ENCODE data around the gene HPS4.

The HPS4 gene

DNA sequence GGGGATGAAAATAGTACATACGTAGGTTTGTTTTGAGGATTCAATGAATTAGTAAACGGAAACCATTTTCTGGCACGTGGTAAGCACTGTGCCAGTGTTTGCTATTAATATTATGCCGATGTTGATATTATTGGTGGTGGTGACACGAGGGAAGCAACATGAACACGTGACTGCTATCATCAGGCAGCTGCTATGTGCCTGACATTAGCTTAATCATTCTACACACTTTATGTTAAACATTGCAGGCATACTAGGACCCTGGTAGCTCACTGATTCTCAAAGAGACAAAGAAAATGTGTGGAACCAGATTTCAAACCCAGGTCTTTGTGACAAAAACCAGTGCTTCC lies 750 bp upstream of the HPS4 start:
- Histone ChIP-seq H3K36me3 (ENCODE audit: control insufficient read depth, insufficient read depth, low read length) (peaks cover 14% of the 10 kb centered on the region), H3K4me3 (ENCODE audit: insufficient read depth, low read depth, low read length, poor library complexity, severe bottlenecking) (peak overlapping the region; percentile 75), H3K4me1 (ENCODE audit: control insufficient read depth, insufficient read depth, low read length, poor library complexity, severe bottlenecking) (peaks cover 41% of the 10 kb centered on the region), H3K27ac (ENCODE audit: insufficient read depth, low read length, poor library complexity, severe bottlenecking) (peak overlapping the region; percentile 87), H3K9me3 (ENCODE audit: control insufficient read depth, low read length) (no peaks in the 10 kb centered on the region), H3K27me3 (replicated peaks; ENCODE audit: control insufficient read depth, insufficient read depth, low read length, poor library complexity, severe bottlenecking) (no peaks in the 10 kb centered on the region)
- DNase-seq, result peak in 2 of 3 donors; percentile 8 to 13

DNA sequence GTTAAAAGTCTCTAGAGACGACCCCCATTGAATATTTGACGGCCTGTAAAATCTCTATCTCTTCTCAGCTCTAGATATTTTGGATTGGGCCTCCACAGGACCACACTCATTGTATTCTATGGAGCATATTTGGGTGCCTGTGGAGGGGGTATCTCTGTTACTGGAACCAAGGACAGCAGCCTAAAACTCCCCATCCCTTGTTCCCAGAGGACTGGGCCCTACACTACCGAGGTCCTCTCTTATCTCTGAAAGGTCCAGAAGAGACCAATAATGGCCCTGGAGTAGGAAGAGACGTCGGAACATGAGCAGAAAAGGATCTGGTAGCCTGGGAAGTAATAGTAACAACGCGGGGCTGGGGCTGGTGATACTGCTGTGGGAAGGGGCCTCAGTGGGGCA lies 542 bp downstream of the HPS4 start:
- no peak for DNase-seq
- no peaks in the 10 kb centered on the region for H3K9me3 ChIP-seq (ENCODE audit: control insufficient read depth, low read length)
- peak overlapping the region; percentile 75 for H3K4me3 ChIP-seq (ENCODE audit: insufficient read depth, low read depth, low read length, poor library complexity, severe bottlenecking)
- peaks cover 2% of the 10 kb centered on the region for H3K36me3 ChIP-seq (ENCODE audit: control insufficient read depth, insufficient read depth, low read length)
- H3K27ac ChIP-seq (ENCODE audit: insufficient read depth, low read length, poor library complexity, severe bottlenecking), result peak overlapping the region; percentile 87
- H3K27me3 ChIP-seq (replicated peaks; ENCODE audit: control insufficient read depth, insufficient read depth, low read length, poor library complexity, severe bottlenecking), result no peaks in the 10 kb centered on the region
- peaks cover 43% of the 10 kb centered on the region for H3K4me1 ChIP-seq (ENCODE audit: control insufficient read depth, insufficient read depth, low read length, poor library complexity, severe bottlenecking)

DNA sequence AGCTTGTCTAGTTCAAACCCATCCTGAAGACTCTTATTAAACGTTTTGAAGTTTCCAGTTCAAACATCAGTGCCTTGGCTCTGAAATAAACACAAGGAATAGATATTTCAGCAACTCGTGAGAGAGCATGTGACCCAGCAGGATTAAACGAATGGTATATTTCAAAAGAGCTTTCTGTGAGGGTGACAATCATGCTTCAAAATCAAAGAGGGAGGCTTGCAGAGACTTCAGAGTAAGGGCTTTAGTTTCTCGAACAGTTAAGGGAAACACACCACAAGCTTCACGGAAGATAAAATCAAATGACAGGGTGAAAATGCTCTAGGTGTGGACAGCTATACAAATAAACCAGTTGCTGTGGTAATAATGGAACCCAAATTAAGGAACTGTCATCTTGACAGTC lies 1.4 kb downstream of the HPS4 start:
- Histone ChIP-seq H3K27ac (ENCODE audit: insufficient read depth, low read length, poor library complexity, severe bottlenecking) (no peak overlapping the region), H3K36me3 (ENCODE audit: control insufficient read depth, insufficient read depth, low read length) (peaks cover 7% of the 10 kb centered on the region)
- no peak for DNase-seq

DNA sequence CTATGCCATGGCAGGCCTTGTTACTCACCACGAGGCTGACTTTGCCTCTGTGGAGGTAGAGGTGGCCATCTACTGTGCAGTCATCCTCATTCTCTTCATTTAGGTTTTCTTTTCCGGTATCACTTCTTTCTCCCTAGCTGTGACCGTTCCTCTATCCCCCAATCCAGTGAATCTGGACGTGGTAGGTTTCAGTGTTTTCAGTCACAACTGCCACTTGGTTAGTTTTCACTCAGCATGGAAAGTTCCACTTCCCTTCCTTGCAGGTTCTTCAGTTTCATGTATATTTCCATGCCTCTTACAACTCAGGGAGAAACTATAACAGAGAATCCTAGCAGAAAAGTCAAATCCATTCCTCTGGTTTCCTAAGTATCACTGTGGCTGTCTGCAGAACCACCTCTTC lies 1.9 kb downstream of the HPS4 start:
- Histone ChIP-seq H3K4me3 (ENCODE audit: insufficient read depth, low read depth, low read length, poor library complexity, severe bottlenecking) (no peak overlapping the region), H3K27ac (ENCODE audit: insufficient read depth, low read length, poor library complexity, severe bottlenecking) (no peak overlapping the region), H3K4me1 (ENCODE audit: control insufficient read depth, insufficient read depth, low read length, poor library complexity, severe bottlenecking) (peaks cover 43% of the 10 kb centered on the region), H3K27me3 (replicated peaks; ENCODE audit: control insufficient read depth, insufficient read depth, low read length, poor library complexity, severe bottlenecking) (no peaks in the 10 kb centered on the region), H3K36me3 (ENCODE audit: control insufficient read depth, insufficient read depth, low read length) (peaks cover 12% of the 10 kb centered on the region), H3K9me3 (ENCODE audit: control insufficient read depth, low read length) (no peaks in the 10 kb centered on the region)
- no peak for DNase-seq

More for the DNA sequence above, 1.4 kb downstream of the HPS4 start:
- H3K4me1 ChIP-seq (ENCODE audit: control insufficient read depth, insufficient read depth, low read length, poor library complexity, severe bottlenecking), result peaks cover 43% of the 10 kb centered on the region
- no peak overlapping the region for H3K4me3 ChIP-seq (ENCODE audit: insufficient read depth, low read depth, low read length, poor library complexity, severe bottlenecking)
- H3K27me3 ChIP-seq (replicated peaks; ENCODE audit: control insufficient read depth, insufficient read depth, low read length, poor library complexity, severe bottlenecking), result no peaks in the 10 kb centered on the region
- no peaks in the 10 kb centered on the region for H3K9me3 ChIP-seq (ENCODE audit: control insufficient read depth, low read length)

DNA sequence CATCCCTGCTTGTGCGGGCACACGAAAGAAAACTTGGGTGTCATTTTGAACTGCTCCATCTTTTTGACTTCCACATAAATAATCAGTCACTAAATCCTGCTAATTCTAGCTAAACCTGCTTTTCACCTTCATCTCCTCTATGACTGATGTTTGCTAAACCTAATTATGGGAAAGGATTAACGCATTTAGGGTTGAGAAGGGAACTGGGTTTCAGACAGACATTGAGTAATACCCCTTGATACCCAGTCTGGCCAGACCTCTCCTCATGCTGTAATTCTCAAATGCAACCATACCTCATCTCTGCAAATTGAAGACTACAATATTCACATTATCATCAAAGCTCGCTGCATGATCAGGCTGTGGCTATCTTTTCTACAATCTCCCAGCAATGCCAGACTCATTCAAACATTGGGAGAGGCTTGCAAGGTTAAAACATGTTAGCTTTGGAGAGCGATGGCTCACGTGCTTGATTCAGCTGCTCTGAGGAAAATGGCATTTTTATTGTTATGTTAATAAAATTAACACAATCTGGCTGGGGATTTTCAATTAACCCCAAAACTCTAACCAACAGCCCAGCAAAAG lies 2.4 kb downstream of the HPS4 start:
- no peak for DNase-seq
- H3K36me3 ChIP-seq (ENCODE audit: control insufficient read depth, insufficient read depth, low read length), result peaks cover 17% of the 10 kb centered on the region
- H3K4me3 ChIP-seq (ENCODE audit: insufficient read depth, low read depth, low read length, poor library complexity, severe bottlenecking), result no peak overlapping the region
- peaks cover 43% of the 10 kb centered on the region for H3K4me1 ChIP-seq (ENCODE audit: control insufficient read depth, insufficient read depth, low read length, poor library complexity, severe bottlenecking)
- H3K27me3 ChIP-seq (replicated peaks; ENCODE audit: control insufficient read depth, insufficient read depth, low read length, poor library complexity, severe bottlenecking), result no peaks in the 10 kb centered on the region
- H3K9me3 ChIP-seq (ENCODE audit: control insufficient read depth, low read length), result no peaks in the 10 kb centered on the region
- H3K27ac ChIP-seq (ENCODE audit: insufficient read depth, low read length, poor library complexity, severe bottlenecking), result no peak overlapping the region

DNA sequence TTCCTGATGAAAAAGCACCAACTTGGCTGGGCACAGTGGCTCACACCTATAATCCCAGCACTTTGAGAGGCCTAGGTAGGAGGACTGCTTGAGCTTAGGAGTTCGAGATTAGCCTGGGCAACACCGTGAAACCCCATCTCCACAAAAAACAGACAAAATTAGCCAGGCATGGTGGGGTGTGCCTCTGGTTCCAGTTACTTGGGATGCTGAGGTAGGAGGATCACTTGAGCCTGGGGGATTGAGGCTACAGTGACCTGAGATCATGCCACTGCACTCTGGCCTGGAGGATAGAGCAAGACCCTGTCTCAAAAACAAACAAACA lies 3.0 kb downstream of the HPS4 start:
- no peaks in the 10 kb centered on the region for H3K27me3 ChIP-seq (replicated peaks; ENCODE audit: control insufficient read depth, insufficient read depth, low read length, poor library complexity, severe bottlenecking)
- DNase-seq, result no peak
- no peak overlapping the region for H3K4me3 ChIP-seq (ENCODE audit: insufficient read depth, low read depth, low read length, poor library complexity, severe bottlenecking)
- H3K9me3 ChIP-seq (ENCODE audit: control insufficient read depth, low read length), result no peaks in the 10 kb centered on the region
- H3K4me1 ChIP-seq (ENCODE audit: control insufficient read depth, insufficient read depth, low read length, poor library complexity, severe bottlenecking), result peaks cover 43% of the 10 kb centered on the region
- no peak overlapping the region for H3K27ac ChIP-seq (ENCODE audit: insufficient read depth, low read length, poor library complexity, severe bottlenecking)
- peaks cover 20% of the 10 kb centered on the region for H3K36me3 ChIP-seq (ENCODE audit: control insufficient read depth, insufficient read depth, low read length)

DNA sequence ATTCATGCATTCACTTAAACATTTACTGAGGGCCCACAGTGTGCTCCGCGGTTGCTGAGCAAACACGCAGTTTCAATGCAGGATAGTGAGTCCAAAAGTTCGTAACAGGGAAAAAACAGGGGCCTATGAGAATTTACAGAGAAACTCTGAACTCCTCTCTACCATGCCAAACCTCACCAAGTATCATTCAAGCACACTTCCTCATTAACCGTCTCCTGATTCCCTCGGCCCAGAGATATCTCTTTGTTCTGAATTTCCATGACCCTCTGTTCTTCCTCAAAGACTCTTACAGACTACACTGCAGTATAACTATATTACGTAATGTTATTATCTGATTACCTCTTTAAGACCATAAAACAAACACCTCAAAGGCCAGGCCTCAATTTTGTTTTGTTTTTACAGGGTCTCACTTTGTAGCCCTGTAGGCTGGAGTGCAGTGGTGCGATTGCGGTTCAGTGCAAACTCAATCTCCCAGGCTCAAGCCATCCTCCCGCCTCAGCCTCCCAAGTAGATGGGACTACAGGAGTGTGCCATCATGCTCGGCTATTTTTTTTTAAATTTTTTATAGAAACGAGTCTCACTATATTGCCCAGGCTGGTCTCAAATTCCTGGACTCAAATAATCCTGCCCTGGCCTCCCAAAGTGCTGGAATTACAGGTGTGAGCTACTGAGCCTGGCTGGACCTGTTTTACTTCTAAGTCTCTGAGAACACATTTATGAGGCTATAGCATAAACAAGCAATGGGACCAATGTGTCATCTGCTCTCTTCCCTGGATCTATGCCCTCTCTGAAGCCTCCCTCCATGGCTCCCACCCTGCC lies 3.6 kb downstream of the HPS4 start:
- Histone ChIP-seq H3K27ac (ENCODE audit: insufficient read depth, low read length, poor library complexity, severe bottlenecking) (no peak overlapping the region), H3K27me3 (replicated peaks; ENCODE audit: control insufficient read depth, insufficient read depth, low read length, poor library complexity, severe bottlenecking) (no peaks in the 10 kb centered on the region), H3K36me3 (ENCODE audit: control insufficient read depth, insufficient read depth, low read length) (peaks cover 20% of the 10 kb centered on the region), H3K9me3 (ENCODE audit: control insufficient read depth, low read length) (no peaks in the 10 kb centered on the region), H3K4me3 (ENCODE audit: insufficient read depth, low read depth, low read length, poor library complexity, severe bottlenecking) (peak overlapping the region; percentile 22), H3K4me1 (ENCODE audit: control insufficient read depth, insufficient read depth, low read length, poor library complexity, severe bottlenecking) (peaks cover 43% of the 10 kb centered on the region)
- DNase-seq, result no peak

DNA sequence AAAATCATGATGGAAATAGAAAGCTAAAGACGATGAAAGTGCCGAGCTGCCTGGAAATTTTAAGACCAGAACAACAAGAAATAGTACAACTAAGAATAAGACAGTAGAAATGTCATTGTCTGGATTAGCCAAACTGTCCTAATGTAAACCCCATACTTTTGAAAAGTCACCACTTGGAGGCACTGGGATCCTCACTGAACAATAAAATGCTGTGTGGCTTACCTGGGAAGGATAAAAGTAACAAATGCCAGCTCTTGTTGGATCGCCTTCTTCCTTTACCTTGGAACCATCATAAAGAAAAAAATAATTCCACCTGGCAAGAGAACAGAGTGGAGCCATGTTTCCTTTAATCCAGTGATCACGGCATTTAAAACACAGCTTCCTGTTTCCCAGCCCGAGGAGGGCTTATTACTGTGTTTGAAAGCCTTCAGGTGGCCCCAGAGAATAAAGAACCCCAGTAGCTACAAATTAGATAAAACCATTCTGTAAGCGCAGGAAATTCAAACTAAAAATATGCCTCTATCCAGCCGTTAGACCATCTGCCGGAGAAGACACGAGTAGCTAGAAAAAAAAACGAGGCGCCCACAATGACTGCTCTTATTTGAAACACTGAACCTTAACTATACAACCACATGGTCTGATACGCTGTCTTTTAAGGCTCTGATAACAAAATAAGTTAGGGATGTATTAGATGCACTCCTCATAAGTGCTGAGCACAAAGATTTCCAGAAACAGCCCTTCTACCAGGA lies 4.4 kb downstream of the HPS4 start:
- Histone ChIP-seq H3K9me3 (ENCODE audit: control insufficient read depth, low read length) (no peaks in the 10 kb centered on the region), H3K36me3 (ENCODE audit: control insufficient read depth, insufficient read depth, low read length) (peaks cover 20% of the 10 kb centered on the region), H3K27ac (ENCODE audit: insufficient read depth, low read length, poor library complexity, severe bottlenecking) (no peak overlapping the region), H3K4me1 (ENCODE audit: control insufficient read depth, insufficient read depth, low read length, poor library complexity, severe bottlenecking) (peaks cover 35% of the 10 kb centered on the region), H3K27me3 (replicated peaks; ENCODE audit: control insufficient read depth, insufficient read depth, low read length, poor library complexity, severe bottlenecking) (no peaks in the 10 kb centered on the region), H3K4me3 (ENCODE audit: insufficient read depth, low read depth, low read length, poor library complexity, severe bottlenecking) (peak overlapping the region; percentile 22)
- DNase-seq, result no peak

DNA sequence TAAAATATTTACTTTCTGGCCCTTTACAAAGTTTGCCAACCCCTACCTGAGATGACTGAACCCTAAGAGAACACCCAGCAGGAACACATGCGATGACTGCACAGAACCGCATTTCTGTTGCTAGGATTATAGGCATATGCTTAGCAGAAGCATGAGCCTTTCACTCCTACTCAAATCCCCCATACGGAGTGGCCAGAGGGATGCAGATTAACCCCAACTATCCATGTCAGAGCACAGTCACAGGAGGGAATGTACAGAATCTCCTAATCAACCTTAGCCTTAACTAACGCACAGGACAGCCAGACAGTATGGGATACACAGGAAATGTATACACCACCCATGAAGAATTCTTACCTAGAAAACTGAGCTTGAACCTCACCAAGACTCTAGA lies 6.2 kb downstream of the HPS4 start:
- no peak overlapping the region for H3K27ac ChIP-seq (ENCODE audit: insufficient read depth, low read length, poor library complexity, severe bottlenecking)
- H3K9me3 ChIP-seq (ENCODE audit: control insufficient read depth, low read length), result no peaks in the 10 kb centered on the region
- H3K27me3 ChIP-seq (replicated peaks; ENCODE audit: control insufficient read depth, insufficient read depth, low read length, poor library complexity, severe bottlenecking), result no peaks in the 10 kb centered on the region
- no peak overlapping the region for H3K4me3 ChIP-seq (ENCODE audit: insufficient read depth, low read depth, low read length, poor library complexity, severe bottlenecking)
- H3K36me3 ChIP-seq (ENCODE audit: control insufficient read depth, insufficient read depth, low read length), result peaks cover 27% of the 10 kb centered on the region
- DNase-seq, result no peak
- H3K4me1 ChIP-seq (ENCODE audit: control insufficient read depth, insufficient read depth, low read length, poor library complexity, severe bottlenecking), result peaks cover 29% of the 10 kb centered on the region

DNA sequence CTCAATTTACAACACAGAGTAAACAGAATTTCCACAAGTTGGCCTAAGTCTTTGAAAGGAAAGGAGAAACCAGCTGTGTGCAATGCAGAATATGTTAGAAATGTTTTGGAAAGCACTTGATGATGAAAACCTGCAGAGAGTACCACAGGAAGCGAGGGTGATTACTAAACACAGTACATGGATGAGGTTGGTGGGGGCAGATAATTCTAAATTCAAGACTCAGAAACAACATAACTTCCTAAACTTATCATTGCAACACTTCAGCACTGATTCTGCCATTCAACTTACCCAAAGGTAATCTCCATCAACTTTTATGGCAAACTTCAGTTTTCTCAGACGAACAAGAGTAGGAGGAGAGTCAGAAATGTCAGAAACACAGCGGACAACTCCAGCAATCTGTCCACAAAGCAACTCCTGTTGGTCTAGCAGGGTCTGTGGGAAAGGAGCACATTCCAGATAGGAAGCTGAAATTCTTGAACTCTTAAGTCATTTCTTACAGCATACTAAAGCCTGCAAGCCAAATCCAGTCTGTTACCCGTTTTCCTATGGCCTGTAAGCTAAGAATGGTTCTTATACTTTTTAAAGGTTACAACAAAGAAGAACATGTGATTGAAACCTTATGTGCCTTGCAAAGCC lies 6.8 kb downstream of the HPS4 start:
- Histone ChIP-seq H3K9me3 (ENCODE audit: control insufficient read depth, low read length) (no peaks in the 10 kb centered on the region), H3K4me1 (ENCODE audit: control insufficient read depth, insufficient read depth, low read length, poor library complexity, severe bottlenecking) (peaks cover 24% of the 10 kb centered on the region), H3K36me3 (ENCODE audit: control insufficient read depth, insufficient read depth, low read length) (peaks cover 32% of the 10 kb centered on the region), H3K27ac (ENCODE audit: insufficient read depth, low read length, poor library complexity, severe bottlenecking) (no peak overlapping the region), H3K27me3 (replicated peaks; ENCODE audit: control insufficient read depth, insufficient read depth, low read length, poor library complexity, severe bottlenecking) (no peaks in the 10 kb centered on the region), H3K4me3 (ENCODE audit: insufficient read depth, low read depth, low read length, poor library complexity, severe bottlenecking) (no peak overlapping the region)
- no peak for DNase-seq

Data from effector memory CD4-positive, alpha-beta T cell (primary cell).